ENCODE data around the gene EVX1.

Gene EVX1

GRCh38 chr7:27242555-27243339 is at the start of gene EVX1:
EVX1 (plus strand) TSS chr7:27242802; CDS start chr7:27243031, 229 bp downstream.
- DNase-seq (ENCODE audit: low spot score), result peak; percentile 27
- no peak for TF ChIP-seq CTCF (IDR thresholded peaks at IDR 0.05; ENCODE audit: extremely low read depth, missing control alignments)

DNA sequence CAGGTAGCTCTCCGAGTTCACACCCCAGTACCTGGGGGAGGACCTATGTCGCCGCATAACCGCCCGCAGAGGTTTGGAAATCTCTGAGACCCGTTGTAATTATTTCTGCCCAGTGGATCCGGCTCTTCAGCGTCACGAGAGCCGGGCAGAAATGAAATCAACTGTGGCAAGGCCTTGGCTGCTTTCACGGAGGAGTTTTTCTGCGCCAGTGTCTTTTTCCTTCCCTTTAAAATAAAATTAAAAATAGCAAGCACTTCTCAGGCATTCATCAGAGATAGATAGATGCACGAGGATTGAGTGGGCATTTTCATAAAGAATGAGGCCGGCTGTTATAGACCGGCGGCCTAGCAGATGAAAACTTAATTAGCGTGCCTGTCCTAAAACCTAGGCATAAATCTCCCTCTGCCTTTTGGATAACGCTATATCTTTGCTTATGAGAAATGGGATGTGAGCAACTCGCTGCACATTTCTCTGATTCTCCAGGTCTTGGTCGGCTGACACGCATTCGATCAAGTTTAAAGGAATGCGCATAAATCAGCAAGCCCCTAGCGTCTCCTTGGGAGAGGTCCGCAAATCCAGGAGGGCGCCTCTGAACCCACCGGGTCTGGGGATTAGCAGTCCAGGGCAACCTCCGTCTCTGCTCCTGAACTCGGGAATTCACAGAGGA is 49.1 kb upstream of the EVX1 start:
- TF ChIP-seq CTCF (IDR thresholded peaks at IDR 0.05; ENCODE audit: extremely low read depth, missing control alignments), result no peak
- no peak for DNase-seq (ENCODE audit: low spot score)

- no peak for DNase-seq (ENCODE audit: low spot score)
- TF ChIP-seq CTCF (IDR thresholded peaks at IDR 0.05; ENCODE audit: extremely low read depth, missing control alignments), result no peak
Measured at GRCh38 chr7:27194002-27194352, 48.6 kb upstream of the EVX1 start.

GRCh38 chr7:27194686-27195379 is 47.8 kb upstream of the EVX1 start:
- no peak for TF ChIP-seq CTCF (IDR thresholded peaks at IDR 0.05; ENCODE audit: extremely low read depth, missing control alignments)
- no peak for DNase-seq (ENCODE audit: low spot score)

DNA sequence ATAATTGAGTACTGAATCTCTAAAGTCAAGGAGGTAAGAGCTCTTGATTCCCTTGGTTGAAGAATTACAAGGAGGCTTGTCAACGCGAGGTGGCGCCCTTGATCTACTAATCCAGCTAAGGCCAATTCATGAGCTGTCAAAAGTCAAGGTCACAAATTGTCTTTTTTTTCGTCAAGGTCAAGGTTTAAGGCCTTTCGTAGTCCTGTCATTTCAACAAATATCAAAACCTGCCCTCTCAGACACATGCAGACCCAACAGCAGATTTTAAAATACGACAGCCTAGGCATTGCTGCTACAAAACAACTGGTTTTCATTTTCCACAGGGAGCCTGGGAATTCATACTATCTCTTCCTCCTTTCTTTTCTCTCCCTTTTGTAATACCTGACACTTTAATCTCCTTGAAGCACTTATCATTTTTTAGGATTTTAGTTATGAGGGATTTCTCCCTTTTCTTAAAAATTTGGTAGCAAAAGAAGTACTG is 46.3 kb upstream of the EVX1 start:
- TF ChIP-seq CTCF (IDR thresholded peaks at IDR 0.05; ENCODE audit: extremely low read depth, missing control alignments), result peak; percentile 62
- DNase-seq (ENCODE audit: low spot score), result peak; percentile 83

DNA sequence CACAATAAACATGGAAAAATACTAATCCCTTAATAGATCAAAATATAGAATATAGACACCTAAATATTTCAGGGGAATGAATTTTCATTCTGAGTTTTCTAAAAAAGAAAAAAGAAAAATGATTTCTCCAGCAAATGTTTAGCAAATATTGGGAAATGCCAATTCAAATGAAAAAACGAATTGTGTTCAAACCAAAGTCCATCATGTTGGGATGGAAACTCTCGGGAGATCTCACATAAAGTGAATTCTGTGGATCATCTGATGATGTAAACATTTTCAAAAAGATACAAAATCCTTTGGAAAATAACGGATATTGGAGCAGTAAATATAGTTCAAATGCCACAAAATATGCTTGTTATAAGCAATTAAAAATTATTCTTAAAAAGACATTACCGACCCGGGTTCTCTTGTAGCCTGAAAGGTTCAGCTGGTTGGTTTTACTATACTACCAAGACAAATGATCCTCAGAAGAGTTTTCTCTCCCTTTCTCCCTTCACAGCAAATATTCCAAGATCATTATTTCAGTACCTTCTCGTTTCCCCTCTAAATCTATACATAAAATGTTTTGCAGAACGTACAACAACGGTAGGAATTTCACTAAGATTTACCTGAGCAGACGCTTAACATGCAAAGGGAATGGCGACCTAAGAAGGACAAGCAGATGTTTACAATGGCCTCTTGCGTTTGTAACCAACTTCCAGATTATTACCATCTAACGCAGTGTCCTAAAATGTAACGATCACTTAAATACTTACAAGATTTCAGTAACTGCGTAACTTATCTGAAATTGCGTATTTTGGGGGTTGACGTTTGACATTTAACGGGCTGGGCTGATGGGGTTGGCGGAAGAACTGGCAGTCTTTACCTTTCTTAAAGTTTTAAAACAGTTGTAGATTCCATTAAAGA is 45.2 kb upstream of the EVX1 start:
- no peak for TF ChIP-seq CTCF (IDR thresholded peaks at IDR 0.05; ENCODE audit: extremely low read depth, missing control alignments)
- no peak for DNase-seq (ENCODE audit: low spot score)
